Caco-2 (cell line): ENCODE results near the gene TAC1. TPM values are rescaled to one million over a fixed set of nuclear protein-coding genes. Genes with fewer than 3 reads are reported as not detected.

Source experiments
- BruUV-seq: library from RNA; stranded (reverse); fragments of 400-500 nt; replicated peaks from 2 replicates; lab custom pipeline; 2021; lab: Mats Ljungman, UMichigan
- CTCF ChIA-PET: fragments of 300-600 bp; sonication (Branson Sonifier 250); formaldehyde crosslinking; loops from one replicate; lab custom pipeline; 2022; ENCODE audit warnings: antibody characterized with exemption; lab: Charles Lee
- POLR2A ChIA-PET: fragments of 300-600 bp; sonication (Branson Sonifier 250); formaldehyde crosslinking; loops from one replicate; lab custom pipeline; 2022; ENCODE audit warnings: antibody characterized with exemption; lab: Charles Lee
- DNase-seq, 2 experiments: peaks; one replicate each; pipeline versions ENCODE4 v3.0.0 to v3.0.0-alpha.2; 2020 to 2022
- H3K27me3 ChIP-seq: replicated peaks from 2 replicates; pipeline ENCODE4 v1.6.0; 2011; ENCODE audit warnings: low read length; ENCODE audit not compliant: control insufficient read depth, insufficient read depth
- H3K36me3 ChIP-seq: 2 replicates; pipeline ENCODE4 v1.5.1; 2011; ENCODE audit warnings: low read length; ENCODE audit not compliant: control insufficient read depth, insufficient read depth
- H3K4me1 ChIP-seq: fragments of 250-450 bp; sonication (Bioruptor Pico); 2 replicates; pipeline ENCODE4 v1.5.1; 2020; ENCODE audit warnings: mild to moderate bottlenecking
- H3K4me3 ChIP-seq: 2 replicates; pipeline ENCODE4 v1.5.1; 2011; ENCODE audit warnings: low read depth, mild to moderate bottlenecking, control low read depth, low read length
- H3K9me3 ChIP-seq: fragments of 250-450 bp; sonication (Bioruptor Pico); 2 replicates; pipeline ENCODE4 v1.5.1; 2020; ENCODE audit warnings: mild to moderate bottlenecking, moderate library complexity
- H3K27ac Mint-ChIP-seq: one replicate; pipeline ENCODE4 v1.8.0; 2022; ENCODE audit warnings: mixed read lengths; ENCODE audit not compliant: unreplicated experiment
- H3K27me3 Mint-ChIP-seq: one replicate; pipeline ENCODE4 v1.8.0; 2022; ENCODE audit warnings: mixed read lengths; ENCODE audit not compliant: insufficient read depth, unreplicated experiment
- H3K36me3 Mint-ChIP-seq: one replicate; pipeline ENCODE4 v1.8.0; 2022; ENCODE audit warnings: mild to moderate bottlenecking, mixed read lengths; ENCODE audit not compliant: insufficient read depth, unreplicated experiment
- H3K4me1 Mint-ChIP-seq: one replicate; pipeline ENCODE4 v1.8.0; 2022; ENCODE audit warnings: low read depth, mixed read lengths; ENCODE audit not compliant: unreplicated experiment
- H3K4me3 Mint-ChIP-seq: one replicate; pipeline ENCODE4 v1.8.0; 2022; ENCODE audit warnings: mild to moderate bottlenecking, moderate library complexity, mixed read lengths; ENCODE audit not compliant: unreplicated experiment
- H3K9me3 Mint-ChIP-seq: one replicate; pipeline ENCODE4 v1.8.0; 2022; ENCODE audit warnings: mixed read lengths; ENCODE audit not compliant: unreplicated experiment
- intact Hi-C: fragments of 100-400 bp; cut with micrococcal nuclease; formaldehyde crosslinking; loops from one replicate; pipeline ENCODE4 v1.10.0; 2022; ENCODE audit not compliant: unreplicated experiment
- total RNA-seq: library from RNA; stranded (reverse); gene quantifications from 2 replicates; pipeline ENCODE4 v1.2.3, GENCODE V29; 2022
- TF ChIP-seq, protein P1 (sequence below), 2 experiments: fragments of 200-600 bp in 1 of 2; IDR thresholded peaks; 1 replicate in 1 of 2; 2 replicates in 1 of 2; pipeline versions ENCODE4 v1.5.1 to v1.8.0; 2011 to 2022; ENCODE audit warnings: antibody characterized with exemption in 1 of 2, control low read depth in 1 of 2, inconsistent platforms in 1 of 2, low read depth in 1 of 2, low read length in 1 of 2, mild to moderate bottlenecking in 1 of 2, moderate library complexity in 1 of 2; ENCODE audit not compliant: insufficient read depth in 1 of 2, severe bottlenecking in 1 of 2, unreplicated experiment in 1 of 2

TAC1 gene
- total RNA-seq, 1 experiment from 2014 or later, result not detected

DNA sequence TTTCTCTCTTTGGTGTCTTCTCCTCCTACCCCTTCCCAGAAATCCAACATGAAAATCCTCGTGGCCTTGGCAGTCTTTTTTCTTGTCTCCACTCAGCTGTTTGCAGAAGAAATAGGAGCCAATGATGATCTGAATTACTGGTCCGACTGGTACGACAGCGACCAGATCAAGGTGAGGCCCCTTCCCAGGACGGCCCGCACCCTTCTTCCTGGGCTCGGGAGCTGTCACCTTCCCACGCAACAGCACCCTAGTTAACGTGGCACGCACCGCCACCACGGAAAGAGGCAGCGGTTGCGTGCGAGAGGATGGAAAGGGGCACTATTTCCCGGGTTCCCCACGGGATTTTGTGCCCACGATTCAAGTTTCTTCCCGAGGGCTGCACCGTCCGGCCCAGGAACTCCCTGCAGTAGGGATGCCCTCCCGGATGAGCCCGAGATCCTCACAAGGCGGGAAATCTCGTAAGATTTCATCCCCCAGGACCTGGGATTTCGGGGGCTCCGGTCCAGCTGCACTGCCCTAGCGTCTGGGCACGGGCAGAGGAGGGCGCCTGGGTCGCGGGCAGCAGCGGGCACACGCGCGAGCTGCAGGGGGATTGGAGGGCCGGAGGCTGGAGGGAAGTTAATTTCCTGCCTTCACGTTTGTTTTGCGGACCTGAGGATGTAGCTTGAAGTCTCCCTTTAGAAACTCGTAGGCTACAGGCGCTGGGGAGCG is 834 bp downstream of the TAC1 start:
- Histone ChIP-seq H3K4me3 (no peak overlapping the region), H3K36me3 (no peaks in the 10 kb centered on the region), H3K9me3 (no peaks in the 10 kb centered on the region), H3K4me1 (no peaks in the 10 kb centered on the region), H3K27me3 (no peaks in the 10 kb centered on the region; the same call in 1 of the 2 replicates)
- H3K36me3 Mint-ChIP-seq, result no peaks in the 10 kb centered on the region
- TF ChIP-seq, protein P1, sequence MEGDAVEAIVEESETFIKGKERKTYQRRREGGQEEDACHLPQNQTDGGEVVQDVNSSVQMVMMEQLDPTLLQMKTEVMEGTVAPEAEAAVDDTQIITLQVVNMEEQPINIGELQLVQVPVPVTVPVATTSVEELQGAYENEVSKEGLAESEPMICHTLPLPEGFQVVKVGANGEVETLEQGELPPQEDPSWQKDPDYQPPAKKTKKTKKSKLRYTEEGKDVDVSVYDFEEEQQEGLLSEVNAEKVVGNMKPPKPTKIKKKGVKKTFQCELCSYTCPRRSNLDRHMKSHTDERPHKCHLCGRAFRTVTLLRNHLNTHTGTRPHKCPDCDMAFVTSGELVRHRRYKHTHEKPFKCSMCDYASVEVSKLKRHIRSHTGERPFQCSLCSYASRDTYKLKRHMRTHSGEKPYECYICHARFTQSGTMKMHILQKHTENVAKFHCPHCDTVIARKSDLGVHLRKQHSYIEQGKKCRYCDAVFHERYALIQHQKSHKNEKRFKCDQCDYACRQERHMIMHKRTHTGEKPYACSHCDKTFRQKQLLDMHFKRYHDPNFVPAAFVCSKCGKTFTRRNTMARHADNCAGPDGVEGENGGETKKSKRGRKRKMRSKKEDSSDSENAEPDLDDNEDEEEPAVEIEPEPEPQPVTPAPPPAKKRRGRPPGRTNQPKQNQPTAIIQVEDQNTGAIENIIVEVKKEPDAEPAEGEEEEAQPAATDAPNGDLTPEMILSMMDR (IDR thresholded peaks at IDR 0.05; ENCODE audit: insufficient read depth in 1 of 2, low read depth in 1 of 2, low read length in 1 of 2, severe bottlenecking in 1 of 2, unreplicated experiment in 1 of 2), result no peak
- no peak for DNase-seq
- H3K4me1 Mint-ChIP-seq, result no peaks in the 10 kb centered on the region
- H3K27ac Mint-ChIP-seq, result no peak overlapping the region
- intact Hi-C loops, result no loop called here
- ChIA-PET POLR2A (no interaction called here), CTCF (no interaction called here)
- no TSS peak for BruUV-seq
- peaks cover 23% of the 10 kb centered on the region for H3K27me3 Mint-ChIP-seq
- no peaks in the 10 kb centered on the region for H3K9me3 Mint-ChIP-seq
- H3K4me3 Mint-ChIP-seq, result no peak overlapping the region

DNA sequence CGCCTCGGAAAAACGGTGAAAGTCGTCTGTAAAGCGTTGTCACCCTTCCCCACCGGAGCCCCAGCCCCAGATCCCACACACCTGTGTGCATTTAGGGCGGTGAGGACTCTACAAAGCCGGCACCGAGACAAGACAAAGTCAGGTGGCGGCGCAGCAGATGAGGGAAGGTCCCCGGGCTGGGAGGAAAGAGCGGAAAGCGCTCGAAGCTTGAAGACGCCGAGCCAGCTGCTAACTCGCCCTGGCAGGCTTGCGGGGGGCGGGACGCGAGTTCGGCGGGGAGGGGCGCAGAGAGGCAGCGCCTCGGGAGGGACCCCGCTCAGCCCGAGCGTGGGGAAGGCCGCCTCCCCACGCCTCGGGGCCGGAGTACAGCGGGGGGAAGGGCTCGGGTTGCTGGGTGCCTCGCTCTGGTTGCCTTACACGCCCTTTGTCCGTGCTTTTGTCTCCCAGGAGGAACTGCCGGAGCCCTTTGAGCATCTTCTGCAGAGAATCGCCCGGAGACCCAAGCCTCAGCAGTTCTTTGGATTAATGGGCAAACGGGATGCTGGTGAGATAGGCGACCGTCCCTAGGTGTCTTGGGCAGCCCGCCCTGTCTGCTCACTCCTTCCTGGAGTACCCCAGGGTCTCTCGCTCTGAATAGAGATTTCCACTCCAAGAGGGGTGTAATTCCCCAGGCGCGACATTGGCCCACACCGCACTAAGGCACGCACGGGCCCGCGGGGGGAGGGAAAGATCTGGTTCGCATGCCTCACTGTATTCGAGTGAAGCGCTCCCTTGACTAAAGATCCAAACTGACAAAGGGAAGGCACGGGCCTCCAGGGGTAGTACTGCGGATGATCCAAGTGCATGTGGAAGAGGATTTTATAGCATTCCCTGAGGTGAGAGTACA is 1.6 kb downstream of the TAC1 start:
- H3K4me3 ChIP-seq, result no peak overlapping the region
- no peaks in the 10 kb centered on the region; the same call in 1 of the 2 replicates for H3K27me3 ChIP-seq
- Mint-ChIP-seq H3K27me3 (peaks cover 21% of the 10 kb centered on the region), H3K4me3 (no peak overlapping the region), H3K4me1 (no peaks in the 10 kb centered on the region), H3K9me3 (no peaks in the 10 kb centered on the region), H3K27ac (no peak overlapping the region), H3K36me3 (no peaks in the 10 kb centered on the region)
- ChIA-PET POLR2A (no interaction called here), CTCF (no interaction called here)
- no peaks in the 10 kb centered on the region for H3K9me3 ChIP-seq
- no TSS peak for BruUV-seq
- no peaks in the 10 kb centered on the region for H3K4me1 ChIP-seq
- H3K36me3 ChIP-seq, result no peaks in the 10 kb centered on the region
- DNase-seq, result peak in 1 of 2 experiments; percentile 3
- intact Hi-C loops, result no loop called here
- TF ChIP-seq, protein P1 (IDR thresholded peaks at IDR 0.05; ENCODE audit: insufficient read depth in 1 of 2, low read depth in 1 of 2, low read length in 1 of 2, severe bottlenecking in 1 of 2, unreplicated experiment in 1 of 2), result no peak

DNA sequence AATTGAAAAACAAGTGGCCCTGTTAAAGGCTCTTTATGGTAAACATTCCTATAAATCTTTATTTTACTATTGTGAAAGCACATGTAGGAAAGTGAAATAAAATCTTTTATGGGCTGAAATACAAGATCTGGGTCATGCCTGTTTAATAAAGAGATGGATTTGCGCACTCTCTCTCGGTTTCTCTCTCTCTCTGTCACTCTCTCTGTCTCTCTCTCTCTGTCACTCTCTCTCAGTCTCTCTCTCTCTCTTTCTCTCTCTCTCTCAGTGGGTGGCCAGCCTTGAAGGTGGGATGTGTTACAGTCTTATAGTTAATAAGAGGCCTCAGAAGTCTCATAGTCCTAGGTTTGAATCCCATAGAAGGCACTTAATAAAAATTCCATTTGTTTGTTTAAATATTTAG is 2.4 kb downstream of the TAC1 start:
- H3K27ac Mint-ChIP-seq, result no peak overlapping the region
- no peak overlapping the region for H3K4me3 Mint-ChIP-seq
- H3K36me3 ChIP-seq, result no peaks in the 10 kb centered on the region
- H3K4me1 Mint-ChIP-seq, result no peaks in the 10 kb centered on the region
- no peaks in the 10 kb centered on the region for H3K36me3 Mint-ChIP-seq
- H3K9me3 ChIP-seq, result no peaks in the 10 kb centered on the region
- no peaks in the 10 kb centered on the region for H3K4me1 ChIP-seq
- H3K27me3 ChIP-seq, result no peaks in the 10 kb centered on the region; the same call in 1 of the 2 replicates
- no peak overlapping the region for H3K4me3 ChIP-seq
- DNase-seq, result no peak
- no TSS peak for BruUV-seq
- H3K27me3 Mint-ChIP-seq, result peaks cover 18% of the 10 kb centered on the region
- ChIA-PET CTCF (no interaction called here), POLR2A (no interaction called here)
- intact Hi-C loops, result no loop called here
- no peaks in the 10 kb centered on the region for H3K9me3 Mint-ChIP-seq
- TF ChIP-seq, protein P1 (IDR thresholded peaks at IDR 0.05; ENCODE audit: insufficient read depth in 1 of 2, low read depth in 1 of 2, low read length in 1 of 2, severe bottlenecking in 1 of 2, unreplicated experiment in 1 of 2), result no peak
